GM18507 (cell line): Measurements from ENCODE around the gene COMMD3.
A peak's percentile ranks its signal among the peaks of the same experiment; 100 is the strongest.
"Not testable (repeated sequence)": the region's sequence is repeated elsewhere in the genome, so short reads cannot be mapped to it uniquely, and the experiment has no call there.

Experiments used
- DNase-seq: peaks from one replicate; pipeline ENCODE4 v3.0.0; 2011; ENCODE audit warnings: low read depth; ENCODE audit not compliant: insufficient read length; ENCODE audit errors: extremely low spot score
- FAIRE-seq: peaks from 2 replicates; lab custom pipeline; 2011; peaks lifted over from hg19 to GRCh38; lab: Jason Lieb, UNC

The COMMD3 gene

DNA sequence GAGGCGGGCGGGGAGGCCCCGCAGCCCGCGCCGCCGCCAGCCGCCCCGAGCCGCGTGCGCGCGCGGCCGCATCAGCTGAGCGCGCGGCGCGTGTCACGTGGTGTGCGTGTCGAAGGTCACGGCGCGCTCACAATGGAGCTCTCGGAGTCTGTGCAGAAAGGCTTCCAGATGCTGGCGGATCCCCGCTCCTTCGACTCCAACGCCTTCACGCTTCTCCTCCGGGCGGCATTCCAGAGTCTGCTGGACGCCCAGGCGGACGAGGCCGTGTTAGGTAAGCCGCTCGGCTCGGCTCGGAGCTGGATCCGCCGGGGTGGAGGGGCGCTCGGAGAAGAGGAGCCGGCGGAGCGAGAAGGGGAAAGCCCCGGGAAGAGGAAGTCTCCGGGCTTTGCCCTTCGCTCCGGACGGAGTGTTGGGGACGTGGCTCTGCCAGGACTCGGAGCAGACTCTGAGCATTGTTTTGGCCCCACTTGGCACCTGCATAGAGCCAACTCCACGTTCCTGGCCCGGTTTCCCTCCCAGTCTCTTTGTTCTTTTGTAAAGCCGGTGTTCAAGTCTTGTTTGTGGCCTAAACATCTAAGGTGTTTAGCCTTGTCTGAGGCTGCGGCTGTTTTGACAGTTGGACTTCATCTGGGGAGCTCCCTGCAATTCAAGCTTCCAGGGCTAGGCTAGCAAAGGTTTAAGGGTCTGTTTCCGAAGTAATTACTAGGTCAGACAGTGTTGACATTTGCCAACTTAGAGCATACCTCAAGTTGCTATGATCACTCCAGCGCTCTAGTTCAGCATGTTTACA lies at the start of gene COMMD3:
COMMD3 (plus strand) TSS at position 103 of the 790 bp plus-strand sequence; CDS start at position 133, 30 bp downstream.
- FAIRE-seq (peak; percentile 86), DNase-seq (no peak)

GRCh38 chr10:22268503-22268902 lies 47.7 kb upstream of the COMMD3 start:
- FAIRE-seq: no peak

DNA sequence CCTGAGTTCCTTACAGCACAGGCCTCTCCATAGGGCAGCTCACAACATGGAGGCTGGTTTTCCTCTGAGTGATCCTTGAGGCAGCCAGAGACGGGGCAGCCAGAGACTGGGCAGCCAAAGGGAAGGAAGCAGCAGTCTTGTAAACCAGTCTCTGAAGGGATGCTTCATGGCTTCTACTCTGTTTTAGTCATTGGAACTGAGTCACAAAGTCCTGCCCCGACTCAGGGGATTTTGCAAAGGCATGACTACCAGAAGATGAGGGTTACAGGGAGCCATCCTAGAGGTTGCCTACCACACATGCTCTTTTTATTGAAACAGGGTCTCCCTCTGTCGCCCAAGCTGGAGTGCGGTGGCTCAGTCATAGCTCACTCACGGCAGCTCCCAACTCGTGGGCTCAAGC lies 44.4 kb upstream of the COMMD3 start:
- FAIRE-seq (no peak), DNase-seq (no peak)

More at GRCh38 chr10:22268503-22268902, 47.7 kb upstream of the COMMD3 start:
- DNase-seq: no peak

DNA sequence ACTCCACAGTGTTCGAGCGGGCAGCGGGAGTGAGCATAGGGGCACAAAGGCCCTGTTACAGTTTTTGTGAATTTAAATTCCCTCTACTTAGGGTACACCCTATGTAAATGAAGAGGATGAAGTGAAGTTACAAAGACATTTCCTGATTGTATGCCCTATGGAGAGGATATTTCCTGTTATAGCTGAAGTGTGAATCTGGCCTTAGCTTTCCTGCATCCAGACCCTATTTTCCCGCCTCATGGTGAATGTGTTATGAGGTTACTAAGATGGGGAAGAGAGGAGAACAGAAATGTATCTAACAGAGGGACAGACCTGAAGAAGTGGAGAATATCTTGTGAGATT lies 37.8 kb upstream of the COMMD3 start:
- no peak for FAIRE-seq
- DNase-seq: no peak

GRCh38 chr10:22280078-22280477 lies 36.1 kb upstream of the COMMD3 start:
- DNase-seq: no peak
- FAIRE-seq: no peak

GRCh38 chr10:22285130-22285529 lies 31.1 kb upstream of the COMMD3 start:
- DNase-seq: no peak
- FAIRE-seq: no peak

DNA sequence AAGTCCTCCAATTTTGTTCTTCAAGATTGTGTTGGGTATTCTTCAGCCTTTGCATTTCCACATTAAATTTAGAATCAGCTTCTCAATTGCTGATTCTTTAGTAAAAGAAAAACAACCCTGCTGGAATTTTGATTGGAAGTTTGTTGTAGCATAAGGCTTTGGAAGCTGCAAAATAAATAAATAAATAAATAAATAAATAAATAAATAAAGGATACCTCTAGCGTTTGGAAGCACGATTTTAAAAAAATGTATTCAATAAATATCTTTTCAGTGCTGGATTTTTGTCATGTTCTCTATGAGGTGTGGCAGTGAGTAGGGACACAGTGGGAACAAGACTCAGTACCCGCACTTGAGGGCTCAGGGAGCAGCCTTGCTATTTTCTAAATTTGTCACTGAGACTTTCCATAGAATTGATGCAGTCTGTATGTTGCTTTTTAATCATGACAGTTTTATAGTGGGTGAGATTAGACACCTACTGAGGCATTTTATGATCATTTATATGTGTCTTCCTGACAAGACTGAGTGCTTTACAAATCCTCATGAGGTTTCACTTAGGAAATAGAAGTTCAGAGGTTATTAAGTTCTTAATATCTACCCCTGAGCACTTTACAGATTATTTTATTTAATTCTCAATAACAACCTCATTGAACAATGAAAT lies 22.3 kb upstream of the COMMD3 start:
- DNase-seq (no peak), FAIRE-seq (no peak)

GRCh38 chr10:22294694-22295093 lies 21.5 kb upstream of the COMMD3 start:
- no peak for DNase-seq
- FAIRE-seq: no peak

- FAIRE-seq (no peak), DNase-seq (no peak)
Observed at GRCh38 chr10:22301193-22301592, 15.0 kb upstream of the COMMD3 start.

DNA sequence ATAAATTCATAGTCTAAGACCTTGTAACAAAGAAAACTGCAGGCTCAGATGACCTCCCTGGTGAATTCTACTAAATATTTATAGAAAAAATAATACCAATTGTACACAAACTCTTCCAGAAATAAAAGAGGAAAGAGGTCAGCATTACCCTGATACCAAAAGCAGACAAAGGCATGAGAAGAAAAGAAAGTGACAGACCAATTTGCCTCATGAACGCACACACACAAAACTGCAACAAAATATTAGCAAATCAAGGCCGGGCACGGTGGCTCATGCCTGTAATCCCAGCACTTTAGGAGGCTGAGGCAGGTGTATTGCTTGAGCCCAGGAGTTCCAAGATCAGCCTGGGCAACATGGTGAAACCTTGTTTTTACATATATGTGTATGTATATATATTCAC lies 12.7 kb upstream of the COMMD3 start:
- FAIRE-seq (no peak), DNase-seq (no peak)

DNA sequence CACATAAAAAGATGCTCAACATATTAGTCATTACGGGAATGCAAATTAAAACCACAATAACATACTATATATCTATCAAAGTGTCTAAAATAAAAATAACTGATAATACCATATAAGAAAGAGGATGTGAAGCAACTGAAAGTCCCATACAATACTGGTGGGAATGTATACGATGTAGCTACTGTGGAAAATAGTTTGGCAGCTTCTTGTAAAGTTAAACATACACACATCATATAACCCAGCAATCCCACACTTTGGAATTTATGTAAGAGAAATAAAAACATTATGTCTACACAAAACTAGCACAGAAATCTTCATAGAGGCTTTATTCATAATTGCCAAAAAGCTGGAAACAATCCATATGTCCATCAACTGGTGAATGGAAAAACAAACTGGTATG lies 10.5 kb upstream of the COMMD3 start:
- DNase-seq (no peak), FAIRE-seq (no peak)

GRCh38 chr10:22308390-22308789 lies 7.8 kb upstream of the COMMD3 start:
- DNase-seq (peak; percentile 29), FAIRE-seq (peak; percentile 74)

DNA sequence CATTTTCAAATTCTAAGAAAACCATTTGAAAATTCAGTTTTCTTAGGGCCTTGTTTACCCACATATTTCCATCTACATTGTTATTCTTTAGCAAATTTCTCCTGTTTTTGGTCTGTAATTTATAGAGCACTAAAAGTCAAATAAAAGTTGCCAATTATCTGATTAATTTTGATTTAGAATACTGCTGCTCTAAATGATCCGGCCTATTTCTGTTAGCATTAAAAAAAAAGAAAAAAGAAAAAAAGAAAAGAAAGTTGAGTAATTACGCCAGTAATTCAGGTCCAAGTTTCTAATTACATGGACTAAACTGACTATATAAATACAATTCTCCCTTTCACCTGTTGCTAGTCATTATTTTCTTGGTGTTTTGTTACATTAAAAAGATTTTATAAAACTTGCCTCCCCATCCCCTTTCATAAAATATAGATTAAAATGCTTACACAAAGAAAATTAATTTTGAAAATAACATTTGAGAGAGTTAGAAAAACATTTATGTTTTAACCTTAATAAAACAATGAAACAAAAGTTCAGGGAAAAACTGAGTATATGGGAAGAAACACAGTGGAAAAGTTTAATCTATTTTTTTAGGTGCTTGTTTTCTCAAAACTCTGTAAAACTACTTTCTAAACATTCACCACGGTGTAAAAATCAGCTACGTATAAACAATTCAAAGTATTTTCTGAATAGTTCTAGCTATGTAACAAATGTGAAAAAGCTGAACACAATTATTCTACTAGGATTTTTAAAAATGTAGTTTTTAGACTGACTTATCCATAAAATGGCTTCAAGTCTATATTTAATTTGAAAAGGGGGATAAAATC lies 6.8 kb upstream of the COMMD3 start:
- DNase-seq: no peak

GRCh38 chr10:22310012-22310411 lies 6.2 kb upstream of the COMMD3 start:
- not testable (repeated sequence) for DNase-seq, FAIRE-seq

More for the DNA sequence above, 6.8 kb upstream of the COMMD3 start:
- FAIRE-seq: no peak

DNA sequence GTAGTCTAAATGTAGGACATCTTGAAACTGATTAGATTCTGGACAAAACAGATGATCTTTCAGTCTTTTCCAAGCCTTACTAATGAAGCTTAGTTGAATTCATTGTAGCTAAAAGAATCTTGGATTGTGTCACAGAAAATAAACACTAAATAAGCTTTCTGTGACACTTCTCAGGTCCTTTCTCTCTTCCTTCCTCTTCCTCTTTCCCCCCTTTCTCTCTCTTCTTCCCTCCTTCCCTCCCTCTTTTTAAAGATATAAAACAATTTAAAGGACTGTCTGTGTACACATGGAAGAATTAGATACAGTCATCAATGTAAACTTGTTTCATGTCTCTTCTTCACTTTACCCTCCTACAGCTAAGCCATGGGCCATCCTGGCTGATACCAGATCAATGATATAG lies 5.3 kb upstream of the COMMD3 start:
- FAIRE-seq (peak; percentile 12), DNase-seq (no peak)

GRCh38 chr10:22314852-22315251 lies 1.3 kb upstream of the COMMD3 start:
- FAIRE-seq: peak; percentile 26
- DNase-seq: no peak

GRCh38 chr10:22315455-22316285 lies 518 bp upstream of the COMMD3 start:
- FAIRE-seq (peak; percentile 55), DNase-seq (no peak)

DNA sequence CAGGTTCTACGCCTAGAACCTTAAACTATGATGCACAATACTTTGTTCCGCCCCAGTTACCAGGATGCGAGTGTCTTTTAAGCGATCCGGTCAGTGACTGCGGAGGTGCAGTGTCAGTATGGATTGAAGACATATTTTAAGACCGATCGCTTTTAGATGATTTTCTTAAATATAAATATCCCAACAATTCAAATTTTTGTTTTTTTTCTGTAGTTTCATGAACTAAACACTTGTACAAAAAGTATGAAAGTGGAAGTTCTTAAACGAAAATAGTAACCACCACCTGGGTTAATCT lies 835 bp downstream of the COMMD3 start:
- no peak for FAIRE-seq
- DNase-seq: no peak

GRCh38 chr10:22317771-22318565 lies 1.8 kb downstream of the COMMD3 start:
- DNase-seq (no peak), FAIRE-seq (peak; percentile 59)
